ENCODE measurements around the gene USF3. TPM values are rescaled to one million over a fixed set of nuclear protein-coding genes. Genes with fewer than 3 reads are reported as not detected.
A peak's percentile ranks its signal among the peaks of the same experiment; 100 is the strongest.
"Not testable (repeated sequence)": the region's sequence is repeated elsewhere in the genome, so short reads cannot be mapped to it uniquely, and the experiment has no call there.

Gene USF3
- total and polyA plus RNA-seq, 8 donors, result 3.3 to 30.6 (median 7.6) TPM

- WGBS, 5 donors, result 96 to 98% (median 98%) methylated on average over 7 of the region's 7 CpGs
- intact Hi-C loops (cut with DNase I; ENCODE audit: low total_unique reads), result no loop called here
Measured at GRCh38 chr3:113643583-113643982, 52.9 kb downstream of the USF3 start.

DNA sequence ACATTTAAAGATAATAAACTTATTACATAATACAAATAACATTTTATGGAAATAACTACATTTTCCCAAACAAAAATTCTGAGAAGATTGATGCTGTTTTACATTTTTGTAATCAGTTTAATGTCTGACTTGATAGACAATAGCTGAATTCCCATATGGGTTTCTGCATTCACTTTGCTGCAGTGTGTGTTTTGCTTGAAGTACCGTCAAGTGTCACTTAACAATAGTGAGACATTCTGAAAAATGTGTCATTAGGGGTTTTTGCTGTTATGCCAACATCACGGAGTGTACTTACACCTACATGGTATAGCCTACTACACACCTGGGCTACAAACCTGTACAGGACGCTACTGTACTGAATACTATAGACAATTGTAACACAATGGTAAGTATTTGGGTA lies 57.5 kb downstream of the USF3 start:
- H3K36me3 ChIP-seq, result no peaks in the 10 kb centered on the region
- no peaks in the 10 kb centered on the region for H3K4me1 ChIP-seq
- H3K27ac ChIP-seq, result no peak overlapping the region
- no peaks in the 10 kb centered on the region for H3K27me3 ChIP-seq
- intact Hi-C loops (cut with DNase I; ENCODE audit: low total_unique reads), result no loop called here
- H3K9me3 ChIP-seq, result peaks cover 0 to under 1% (median 0%) of the 10 kb centered on the region in 4 donors
- DNase-seq, result no peak
- no peak for TF ChIP-seq POLR2A (IDR thresholded peaks at IDR 0.05)
- TF ChIP-seq EP300 (IDR thresholded peaks at IDR 0.05), result no peak
- no peak for TF ChIP-seq POLR2AphosphoS5 (IDR thresholded peaks at IDR 0.05)
- TF ChIP-seq, protein P1, sequence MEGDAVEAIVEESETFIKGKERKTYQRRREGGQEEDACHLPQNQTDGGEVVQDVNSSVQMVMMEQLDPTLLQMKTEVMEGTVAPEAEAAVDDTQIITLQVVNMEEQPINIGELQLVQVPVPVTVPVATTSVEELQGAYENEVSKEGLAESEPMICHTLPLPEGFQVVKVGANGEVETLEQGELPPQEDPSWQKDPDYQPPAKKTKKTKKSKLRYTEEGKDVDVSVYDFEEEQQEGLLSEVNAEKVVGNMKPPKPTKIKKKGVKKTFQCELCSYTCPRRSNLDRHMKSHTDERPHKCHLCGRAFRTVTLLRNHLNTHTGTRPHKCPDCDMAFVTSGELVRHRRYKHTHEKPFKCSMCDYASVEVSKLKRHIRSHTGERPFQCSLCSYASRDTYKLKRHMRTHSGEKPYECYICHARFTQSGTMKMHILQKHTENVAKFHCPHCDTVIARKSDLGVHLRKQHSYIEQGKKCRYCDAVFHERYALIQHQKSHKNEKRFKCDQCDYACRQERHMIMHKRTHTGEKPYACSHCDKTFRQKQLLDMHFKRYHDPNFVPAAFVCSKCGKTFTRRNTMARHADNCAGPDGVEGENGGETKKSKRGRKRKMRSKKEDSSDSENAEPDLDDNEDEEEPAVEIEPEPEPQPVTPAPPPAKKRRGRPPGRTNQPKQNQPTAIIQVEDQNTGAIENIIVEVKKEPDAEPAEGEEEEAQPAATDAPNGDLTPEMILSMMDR (IDR thresholded peaks at IDR 0.05), result no peak
- no peak overlapping the region for H3K4me3 ChIP-seq
- 94 to 98% (median 94%) methylated on average over 3 of the region's 3 CpGs for WGBS, 5 donors

More at GRCh38 chr3:113643583-113643982, 52.9 kb downstream of the USF3 start:
- H3K9me3 ChIP-seq, result peaks cover 0 to 21% (median 9%) of the 10 kb centered on the region in 4 donors
- no peak for TF ChIP-seq POLR2A (IDR thresholded peaks at IDR 0.05)
- TF ChIP-seq POLR2AphosphoS5 (IDR thresholded peaks at IDR 0.05), result no peak
- TF ChIP-seq, protein P1 (IDR thresholded peaks at IDR 0.05), result no peak
- no peak for TF ChIP-seq EP300 (IDR thresholded peaks at IDR 0.05)
- DNase-seq, result no peak
- no peaks in the 10 kb centered on the region for H3K4me1 ChIP-seq
- no peaks in the 10 kb centered on the region for H3K36me3 ChIP-seq
- H3K27ac ChIP-seq, result no peak overlapping the region
- H3K27me3 ChIP-seq, result no peaks in the 10 kb centered on the region
- H3K4me3 ChIP-seq, result no peak overlapping the region

- TF ChIP-seq POLR2A (IDR thresholded peaks at IDR 0.05), result no peak
- TF ChIP-seq, protein P1 (IDR thresholded peaks at IDR 0.05), result no peak
- Histone ChIP-seq H3K27ac (no peak overlapping the region), H3K36me3 (no peaks in the 10 kb centered on the region), H3K27me3 (no peaks in the 10 kb centered on the region), H3K4me1 (no peaks in the 10 kb centered on the region), H3K4me3 (no peak overlapping the region), H3K9me3 (no peaks in the 10 kb centered on the region)
- no peak for DNase-seq
- intact Hi-C loops (cut with DNase I; ENCODE audit: low total_unique reads), result no loop called here
- WGBS, 5 donors, result 89 to 96% (median 95%) methylated on average over 11 to 14 of the region's 14 CpGs
Measured at GRCh38 chr3:113637756-113638155, 58.7 kb downstream of the USF3 start.

- H3K27ac ChIP-seq; DNase-seq; intact Hi-C loops (cut with DNase I; ENCODE audit: low total_unique reads); H3K27me3 ChIP-seq; H3K4me1 ChIP-seq; H3K36me3 ChIP-seq; H3K9me3 ChIP-seq; H3K4me3 ChIP-seq: not testable (repeated sequence)
- WGBS, 5 donors, result 84 to 91% (median 88%) methylated on average over 7 of the region's 7 CpGs
Measured at GRCh38 chr3:113636034-113636433, 60.4 kb downstream of the USF3 start.

GRCh38 chr3:113634782-113635474 lies 61.5 kb downstream of the USF3 start:
- 64 to 83% (median 82%) methylated on average over 8 of the region's 8 CpGs for WGBS, 5 donors
- intact Hi-C loops (cut with DNase I; ENCODE audit: low total_unique reads), result no loop called here
- TF ChIP-seq POLR2AphosphoS5 (IDR thresholded peaks at IDR 0.05) (no peak), POLR2A (IDR thresholded peaks at IDR 0.05) (no peak), EP300 (IDR thresholded peaks at IDR 0.05) (no peak)
- TF ChIP-seq, protein P1 (IDR thresholded peaks at IDR 0.05), result no peak
- Histone ChIP-seq H3K36me3 (peaks cover 0 to 5% (median 0%) of the 10 kb centered on the region in 4 donors), H3K27me3 (no peaks in the 10 kb centered on the region), H3K9me3 (no peaks in the 10 kb centered on the region), H3K27ac (no peak overlapping the region), H3K4me3 (no peak overlapping the region), H3K4me1 (peaks cover 0 to 15% (median 3%) of the 10 kb centered on the region in 4 donors)
- DNase-seq, result peak in 1 of 2 donors; percentile 27

Measured in stomach (tissue), 9 donors.